Immature natural killer cell (primary cell): Measurements from ENCODE around the gene LMNB1. TPM values are rescaled to one million over a fixed set of nuclear protein-coding genes. Genes with fewer than 3 reads are reported as not detected.
A peak's percentile ranks its signal among the peaks of the same experiment; 100 is the strongest.

Source experiments
- DNase-seq, 3 donors: peaks; one replicate each; pipeline ENCODE4 v3.0.0; 2022; ENCODE audit warnings: mixed read lengths in 1 of 3
- H3K27ac Mint-ChIP-seq, 6 donors: one replicate each; pipeline ENCODE4 v1.8.0; 2020; ENCODE audit warnings: mixed read lengths in 6 of 6, mild to moderate bottlenecking in 5 of 6, inconsistent platforms in 4 of 6, moderate library complexity in 3 of 6
- H3K27me3 Mint-ChIP-seq, 3 donors: one replicate each; pipeline ENCODE4 v1.8.0; 2020 to 2021; ENCODE audit warnings: low read depth in 3 of 3, mild to moderate bottlenecking in 3 of 3, mixed read lengths in 3 of 3, moderate library complexity in 3 of 3, inconsistent platforms in 1 of 3
- H3K36me3 Mint-ChIP-seq, 3 donors: one replicate each; pipeline ENCODE4 v1.8.0; 2020; ENCODE audit warnings: mixed read lengths in 3 of 3, inconsistent platforms in 2 of 3, mild to moderate bottlenecking in 2 of 3
- H3K4me1 Mint-ChIP-seq, 2 donors: one replicate each; pipeline ENCODE4 v1.8.0; 2020; ENCODE audit warnings: inconsistent platforms in 2 of 2, mild to moderate bottlenecking in 2 of 2, mixed read lengths in 2 of 2, moderate library complexity in 1 of 2
- H3K4me3 Mint-ChIP-seq, 5 donors: one replicate each; pipeline ENCODE4 v1.8.0; 2020; ENCODE audit warnings: mild to moderate bottlenecking in 5 of 5, mixed read lengths in 5 of 5, inconsistent platforms in 3 of 5, moderate library complexity in 3 of 5
- H3K9me3 Mint-ChIP-seq, 6 donors: one replicate each; pipeline ENCODE4 v1.8.0; 2020; ENCODE audit warnings: mild to moderate bottlenecking in 6 of 6, mixed read lengths in 6 of 6, inconsistent platforms in 4 of 6, moderate library complexity in 3 of 6
- polyA plus RNA-seq, 3 donors: library from polyadenylated mRNA; unstranded; fragments of 300-500 nt; fragmentation: Illumina TruSeq; gene quantifications; one replicate each; pipeline ENCODE4 v1.2.3, GENCODE V29; 2021

The LMNB1 gene
- polyA plus RNA-seq, 3 donors from 2014 or later: 8.7 to 15.8 (median 10.6) TPM

GRCh38 chr5:126881821-126882600 is 105.1 kb downstream of the LMNB1 start:
- Mint-ChIP-seq H3K27me3 (peaks cover 0 to 2% (median 0%) of the 10 kb centered on the region in 3 donors), H3K36me3 (peaks cover 0 to 11% (median 6%) of the 10 kb centered on the region in 3 donors), H3K4me3 (no peak overlapping the region), H3K27ac (peak overlapping the region in 1 of 6 donors; percentile 19), H3K9me3 (no peaks in the 10 kb centered on the region), H3K4me1 (no peaks in the 10 kb centered on the region)
- DNase-seq: no peak

- no peaks in the 10 kb centered on the region for H3K4me1 Mint-ChIP-seq
- H3K4me3 Mint-ChIP-seq: no peak overlapping the region
- peaks cover 0 to 11% (median 0%) of the 10 kb centered on the region in 3 donors for H3K36me3 Mint-ChIP-seq
- peaks cover 0 to 2% (median 0%) of the 10 kb centered on the region in 3 donors for H3K27me3 Mint-ChIP-seq
- DNase-seq: no peak
- no peaks in the 10 kb centered on the region for H3K9me3 Mint-ChIP-seq
- H3K27ac Mint-ChIP-seq: no peak overlapping the region
These were observed 106.8 kb downstream of the LMNB1 start for GRCh38 chr5:126883564-126884245.

- H3K27ac Mint-ChIP-seq: no peak overlapping the region
These were observed 107.4 kb downstream of the LMNB1 start for GRCh38 chr5:126884269-126884819.

More at GRCh38 chr5:126884269-126884819, 107.4 kb downstream of the LMNB1 start:
- no peak for DNase-seq
- H3K4me1 Mint-ChIP-seq: no peaks in the 10 kb centered on the region
- peaks cover 0 to 2% (median 0%) of the 10 kb centered on the region in 3 donors for H3K27me3 Mint-ChIP-seq
- no peak overlapping the region for H3K4me3 Mint-ChIP-seq
- H3K36me3 Mint-ChIP-seq: peaks cover 0 to 8% (median 0%) of the 10 kb centered on the region in 3 donors
- no peaks in the 10 kb centered on the region for H3K9me3 Mint-ChIP-seq

Other genes starting within 250 kb of the LMNB1 start
- 1 to 10 TPM in 2 of 3 donors, not detected in 1; 1.3 to 1.4 TPM for gene ALDH7A1, start 181.9 kb upstream of the LMNB1 start, polyA plus RNA-seq
- gene PHAX, start 176.2 kb upstream of the LMNB1 start, polyA plus RNA-seq: 100 to 1,000 TPM in 1 of 3 donors, 10 to 100 TPM in 2; 49.3 to 109 (median 70.5) TPM